Measurements from ENCODE around the gene KIF26B. TPM values are rescaled to one million over a fixed set of nuclear protein-coding genes. Genes with fewer than 3 reads are reported as not detected.

Gene KIF26B
- total RNA-seq, 4 donors from 2014 or later = 0.90 to 2.0 (median 1.5) TPM

GRCh38 chr1:245217853-245218608, 63.2 kb downstream of the KIF26B start:
- H3K4me3 ChIP-seq = no peak overlapping the region
- no peaks in the 10 kb centered on the region for H3K36me3 ChIP-seq
- H3K27ac ChIP-seq = no peak overlapping the region
- peaks cover 0 to 3% (median 0%) of the 10 kb centered on the region in 4 donors for H3K9me3 ChIP-seq
- no peak for DNase-seq (ENCODE audit: low spot score in 2 of 2)
- 87 to 90% methylated on average over 12 of the region's 12 CpGs for WGBS, 2 donors
- no peaks in the 10 kb centered on the region for H3K27me3 ChIP-seq
- no peak for TF ChIP-seq EP300 (IDR thresholded peaks at IDR 0.05)
- no peak for TF ChIP-seq POLR2A (IDR thresholded peaks at IDR 0.05)
- TF ChIP-seq CTCF (IDR thresholded peaks at IDR 0.05) = no peak
- no peaks in the 10 kb centered on the region for H3K4me1 ChIP-seq

GRCh38 chr1:245220381-245220985, 65.7 kb downstream of the KIF26B start:
- H3K27me3 ChIP-seq = no peaks in the 10 kb centered on the region
- H3K4me1 ChIP-seq = no peaks in the 10 kb centered on the region
- no peaks in the 10 kb centered on the region for H3K9me3 ChIP-seq
- no peak overlapping the region for H3K27ac ChIP-seq
- TF ChIP-seq POLR2A (IDR thresholded peaks at IDR 0.05) = no peak
- TF ChIP-seq EP300 (IDR thresholded peaks at IDR 0.05) = no peak
- no peak for TF ChIP-seq CTCF (IDR thresholded peaks at IDR 0.05)
- no peak overlapping the region for H3K4me3 ChIP-seq
- 57 to 66% methylated on average over 12 of the region's 12 CpGs for WGBS, 2 donors
- DNase-seq (ENCODE audit: low spot score in 2 of 2) = no peak
- H3K36me3 ChIP-seq = no peaks in the 10 kb centered on the region

GRCh38 chr1:245221805-245222204, 67.0 kb downstream of the KIF26B start:
- DNase-seq (ENCODE audit: low spot score in 2 of 2) = no peak
- H3K36me3 ChIP-seq = no peaks in the 10 kb centered on the region
- no peak overlapping the region for H3K4me3 ChIP-seq
- no peaks in the 10 kb centered on the region for H3K27me3 ChIP-seq
- H3K4me1 ChIP-seq = no peaks in the 10 kb centered on the region
- H3K27ac ChIP-seq = no peak overlapping the region
- TF ChIP-seq CTCF (IDR thresholded peaks at IDR 0.05) (no peak), EP300 (IDR thresholded peaks at IDR 0.05) (no peak), POLR2A (IDR thresholded peaks at IDR 0.05) (no peak)
- H3K9me3 ChIP-seq = no peaks in the 10 kb centered on the region
- 82 to 87% methylated on average over 6 of the region's 6 CpGs for WGBS, 2 donors

- WGBS, 2 donors = 21 to 31% methylated on average over 2 of the region's 2 CpGs
- Histone ChIP-seq H3K4me1 (no peaks in the 10 kb centered on the region), H3K36me3 (no peaks in the 10 kb centered on the region)
Observed at GRCh38 chr1:245222931-245223595, 68.3 kb downstream of the KIF26B start.

More at GRCh38 chr1:245222931-245223595, 68.3 kb downstream of the KIF26B start:
- Histone ChIP-seq H3K4me3 (no peak overlapping the region), H3K27me3 (no peaks in the 10 kb centered on the region), H3K9me3 (no peaks in the 10 kb centered on the region), H3K27ac (no peak overlapping the region)
- DNase-seq (ENCODE audit: low spot score in 2 of 2) = no peak
- TF ChIP-seq POLR2A (IDR thresholded peaks at IDR 0.05) = no peak
- TF ChIP-seq EP300 (IDR thresholded peaks at IDR 0.05) = no peak
- no peak for TF ChIP-seq CTCF (IDR thresholded peaks at IDR 0.05)

Data from tibial nerve (tissue), 4 donors.